Progenitor cell of endocrine pancreas (in vitro differentiated cells): ENCODE results near the gene NCDN. TPM values are rescaled to one million over a fixed set of nuclear protein-coding genes. Genes with fewer than 3 reads are reported as not detected.

Experiments
- DNase-seq: peaks from one replicate; pipeline ENCODE4 v3.0.0; 2021; ENCODE audit warnings: low spot score; ENCODE audit not compliant: unreplicated experiment
- H3K27ac Mint-ChIP-seq: 2 replicates; pipeline ENCODE4 v1.8.0; 2021; ENCODE audit warnings: mild to moderate bottlenecking, moderate library complexity, mixed read lengths
- H3K27me3 Mint-ChIP-seq: 2 replicates; pipeline ENCODE4 v1.8.0; 2021; ENCODE audit warnings: mixed read lengths
- H3K36me3 Mint-ChIP-seq: 2 replicates; pipeline ENCODE4 v1.8.0; 2022; ENCODE audit warnings: mixed read lengths; ENCODE audit not compliant: insufficient read depth
- H3K4me1 Mint-ChIP-seq: 2 replicates; pipeline ENCODE4 v1.8.0; 2021; ENCODE audit warnings: low read depth, mixed read lengths
- H3K4me3 Mint-ChIP-seq: 2 replicates; pipeline ENCODE4 v1.8.0; 2021; ENCODE audit warnings: low read depth, mild to moderate bottlenecking, moderate library complexity, mixed read lengths
- H3K9me3 Mint-ChIP-seq: 2 replicates; pipeline ENCODE4 v1.8.0; 2021; ENCODE audit warnings: low read depth, mixed read lengths
- long read RNA-seq: library from polyadenylated mRNA; unstranded; transcript quantifications from one replicate; pipeline ENCODE4 v2.0.0, GENCODE V29; 2020
- total RNA-seq: library from RNA; stranded (reverse); gene quantifications from 2 replicates; pipeline ENCODE4 v1.2.1, GENCODE V29; 2021
- TF ChIP-seq, protein P1 (sequence below): fragments of 200-600 bp; sonication (generic); IDR thresholded peaks from one replicate; pipeline ENCODE4 v1.5.0; 2021; ENCODE audit warnings: antibody characterized with exemption, mild to moderate bottlenecking; ENCODE audit not compliant: unreplicated experiment

Gene NCDN, protein sequence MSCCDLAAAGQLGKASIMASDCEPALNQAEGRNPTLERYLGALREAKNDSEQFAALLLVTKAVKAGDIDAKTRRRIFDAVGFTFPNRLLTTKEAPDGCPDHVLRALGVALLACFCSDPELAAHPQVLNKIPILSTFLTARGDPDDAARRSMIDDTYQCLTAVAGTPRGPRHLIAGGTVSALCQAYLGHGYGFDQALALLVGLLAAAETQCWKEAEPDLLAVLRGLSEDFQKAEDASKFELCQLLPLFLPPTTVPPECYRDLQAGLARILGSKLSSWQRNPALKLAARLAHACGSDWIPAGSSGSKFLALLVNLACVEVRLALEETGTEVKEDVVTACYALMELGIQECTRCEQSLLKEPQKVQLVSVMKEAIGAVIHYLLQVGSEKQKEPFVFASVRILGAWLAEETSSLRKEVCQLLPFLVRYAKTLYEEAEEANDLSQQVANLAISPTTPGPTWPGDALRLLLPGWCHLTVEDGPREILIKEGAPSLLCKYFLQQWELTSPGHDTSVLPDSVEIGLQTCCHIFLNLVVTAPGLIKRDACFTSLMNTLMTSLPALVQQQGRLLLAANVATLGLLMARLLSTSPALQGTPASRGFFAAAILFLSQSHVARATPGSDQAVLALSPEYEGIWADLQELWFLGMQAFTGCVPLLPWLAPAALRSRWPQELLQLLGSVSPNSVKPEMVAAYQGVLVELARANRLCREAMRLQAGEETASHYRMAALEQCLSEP
- total RNA-seq, result 25.2 and 25.3 TPM in 2 replicates
- long read RNA-seq, partial matches to known transcripts, result 0 of 2 reads
- long read RNA-seq, other reads (novel, unspliced or antisense), result 1 of 2 reads

DNA sequence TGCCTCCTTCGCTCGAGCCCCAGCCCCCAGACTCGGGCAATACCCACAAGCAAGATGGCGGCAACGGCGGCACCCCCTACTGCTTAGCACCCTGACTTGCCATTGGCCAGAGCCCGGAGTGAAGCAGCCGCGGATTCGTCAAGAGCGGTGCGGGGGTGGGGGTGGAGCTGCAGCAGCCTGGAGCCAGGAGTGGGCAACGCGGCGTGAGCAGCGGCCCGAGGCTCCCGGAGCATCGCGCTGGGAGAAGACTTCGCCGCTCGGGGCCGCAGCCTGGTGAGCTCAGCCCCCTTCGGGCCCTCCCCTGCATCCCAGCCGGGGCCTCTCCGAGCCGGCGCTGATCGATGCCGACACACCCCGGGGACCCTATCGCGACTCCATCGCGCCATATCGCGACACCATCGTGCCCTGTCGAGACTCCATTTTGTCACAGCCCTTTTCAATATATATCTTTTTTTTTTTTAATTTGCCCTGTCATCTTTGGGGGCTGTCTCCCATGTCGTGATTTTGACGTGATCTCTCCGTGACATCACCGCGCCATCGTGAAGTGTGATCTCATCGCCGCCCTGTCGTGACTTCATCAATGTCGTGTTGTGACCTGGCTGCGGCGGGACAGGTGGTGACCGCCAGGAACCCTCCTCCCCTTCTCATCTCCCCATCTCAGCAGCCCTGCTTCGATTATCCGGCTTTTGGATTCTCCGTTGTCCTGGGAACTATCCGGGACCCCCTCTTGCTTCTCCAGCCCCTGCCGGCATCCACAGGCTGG, at the start of gene NCDN:
NCDN (plus strand) TSS at position 189 of the 763 bp plus-strand sequence; CDS start at position 581, 392 bp downstream.
- peaks cover 4% of the 10 kb centered on the region for H3K36me3 Mint-ChIP-seq
- H3K9me3 Mint-ChIP-seq, result no peaks in the 10 kb centered on the region
- H3K27ac Mint-ChIP-seq, result peak within 1 kb of the TSS; percentile 98
- no peaks in the 10 kb centered on the region for H3K27me3 Mint-ChIP-seq
- H3K4me3 Mint-ChIP-seq, result peak within 1 kb of the TSS; percentile 92
- DNase-seq, result peak; percentile 93
- TF ChIP-seq, protein P1, sequence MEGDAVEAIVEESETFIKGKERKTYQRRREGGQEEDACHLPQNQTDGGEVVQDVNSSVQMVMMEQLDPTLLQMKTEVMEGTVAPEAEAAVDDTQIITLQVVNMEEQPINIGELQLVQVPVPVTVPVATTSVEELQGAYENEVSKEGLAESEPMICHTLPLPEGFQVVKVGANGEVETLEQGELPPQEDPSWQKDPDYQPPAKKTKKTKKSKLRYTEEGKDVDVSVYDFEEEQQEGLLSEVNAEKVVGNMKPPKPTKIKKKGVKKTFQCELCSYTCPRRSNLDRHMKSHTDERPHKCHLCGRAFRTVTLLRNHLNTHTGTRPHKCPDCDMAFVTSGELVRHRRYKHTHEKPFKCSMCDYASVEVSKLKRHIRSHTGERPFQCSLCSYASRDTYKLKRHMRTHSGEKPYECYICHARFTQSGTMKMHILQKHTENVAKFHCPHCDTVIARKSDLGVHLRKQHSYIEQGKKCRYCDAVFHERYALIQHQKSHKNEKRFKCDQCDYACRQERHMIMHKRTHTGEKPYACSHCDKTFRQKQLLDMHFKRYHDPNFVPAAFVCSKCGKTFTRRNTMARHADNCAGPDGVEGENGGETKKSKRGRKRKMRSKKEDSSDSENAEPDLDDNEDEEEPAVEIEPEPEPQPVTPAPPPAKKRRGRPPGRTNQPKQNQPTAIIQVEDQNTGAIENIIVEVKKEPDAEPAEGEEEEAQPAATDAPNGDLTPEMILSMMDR, result no peak
- H3K4me1 Mint-ChIP-seq, result peaks cover 25% of the 10 kb centered on the region

DNA sequence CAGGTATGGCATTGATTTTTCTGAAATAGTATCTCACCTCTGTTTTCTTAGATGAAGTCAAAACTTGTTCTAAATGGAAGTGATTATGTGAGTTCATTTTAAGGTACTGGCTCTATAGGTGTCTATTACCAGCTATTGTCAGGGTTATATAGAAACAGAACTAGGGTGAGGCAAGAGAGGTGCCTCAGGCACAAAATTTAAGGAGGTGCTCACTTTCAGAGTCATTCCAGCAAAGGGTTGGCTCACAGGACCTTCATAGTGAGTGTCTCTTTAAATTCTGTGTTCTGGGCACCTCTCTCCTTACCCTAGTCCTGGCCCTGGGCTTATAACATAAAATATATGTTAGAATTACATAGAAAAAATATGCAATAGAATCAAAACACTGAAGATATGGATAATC, 49.7 kb upstream of the NCDN start:
- TF ChIP-seq, protein P1, result no peak
- H3K9me3 Mint-ChIP-seq, result peaks cover 6% of the 10 kb centered on the region
- no peak overlapping the region for H3K4me3 Mint-ChIP-seq
- no peak for DNase-seq
- peaks cover 23% of the 10 kb centered on the region for H3K4me1 Mint-ChIP-seq
- H3K36me3 Mint-ChIP-seq, result peaks cover 14% of the 10 kb centered on the region
- no peak overlapping the region for H3K27ac Mint-ChIP-seq
- no peaks in the 10 kb centered on the region for H3K27me3 Mint-ChIP-seq

DNA sequence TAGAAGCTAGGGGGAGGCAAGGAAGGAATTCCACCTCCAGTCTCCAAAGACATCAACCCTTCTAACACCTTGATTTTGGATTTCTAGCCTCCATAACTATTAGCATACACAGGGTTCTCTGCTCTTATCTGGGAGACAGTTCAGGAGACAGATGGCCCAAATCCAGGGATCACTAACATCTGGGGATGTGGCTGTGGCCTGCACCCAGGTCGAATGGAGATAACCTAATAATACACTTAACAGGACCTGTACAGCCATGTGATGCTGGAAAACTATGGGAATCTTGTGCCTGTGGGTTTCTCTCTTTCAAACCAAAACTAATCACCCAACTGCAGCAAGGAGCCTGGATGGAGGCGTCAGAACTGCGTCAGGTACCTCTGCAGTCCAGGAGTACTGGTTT, 48.0 kb upstream of the NCDN start:
- H3K9me3 Mint-ChIP-seq, result peaks cover 10% of the 10 kb centered on the region
- TF ChIP-seq, protein P1, result no peak
- peak overlapping the region; percentile 11 for H3K27ac Mint-ChIP-seq
- H3K4me1 Mint-ChIP-seq, result peaks cover 23% of the 10 kb centered on the region
- H3K27me3 Mint-ChIP-seq, result no peaks in the 10 kb centered on the region
- H3K4me3 Mint-ChIP-seq, result no peak overlapping the region
- H3K36me3 Mint-ChIP-seq, result peaks cover 16% of the 10 kb centered on the region
- no peak for DNase-seq

DNA sequence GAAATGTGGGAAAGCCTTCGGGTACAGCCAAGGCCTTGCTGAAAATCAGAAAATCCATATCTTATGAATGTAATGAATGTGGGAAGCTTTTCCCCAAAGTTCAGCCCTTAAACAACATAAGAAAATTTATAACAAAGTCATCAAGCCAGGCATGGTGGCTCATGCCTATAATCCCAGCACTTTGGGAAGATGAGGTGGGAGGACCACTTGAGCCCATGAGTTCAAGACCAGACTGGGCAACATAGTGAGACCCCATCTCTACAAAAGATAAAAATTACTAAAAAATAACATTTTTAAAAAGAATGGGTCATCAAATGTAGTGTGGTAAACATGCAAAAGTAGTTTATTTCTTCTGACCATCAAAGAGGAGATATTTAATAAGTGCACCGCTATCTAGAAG, 46.3 kb upstream of the NCDN start:
- H3K27ac Mint-ChIP-seq, result no peak overlapping the region
- peaks cover 25% of the 10 kb centered on the region for H3K9me3 Mint-ChIP-seq
- H3K4me1 Mint-ChIP-seq, result peaks cover 23% of the 10 kb centered on the region
- DNase-seq, result no peak
- peaks cover 28% of the 10 kb centered on the region for H3K36me3 Mint-ChIP-seq
- no peak overlapping the region for H3K4me3 Mint-ChIP-seq
- H3K27me3 Mint-ChIP-seq, result no peaks in the 10 kb centered on the region
- TF ChIP-seq, protein P1, result no peak

DNA sequence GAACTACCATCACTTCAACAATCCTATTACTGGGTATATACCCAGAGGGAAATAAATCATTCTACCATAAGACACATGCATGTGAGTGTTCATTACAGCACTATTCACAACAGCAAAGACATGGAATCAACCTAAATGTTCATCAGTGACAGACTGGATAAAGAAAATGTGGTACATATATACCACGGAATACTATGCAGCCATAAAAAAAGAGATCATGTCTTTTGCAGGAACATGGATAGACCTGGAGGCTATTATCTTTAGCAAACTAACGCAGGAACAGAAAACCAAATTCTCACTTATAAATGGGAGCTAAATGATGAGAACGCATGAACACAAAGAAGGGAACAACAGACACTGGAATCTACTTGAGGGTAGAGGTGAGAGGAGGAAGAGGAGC, 39.4 kb upstream of the NCDN start:
- DNase-seq, result no peak
- Mint-ChIP-seq H3K27me3 (no peaks in the 10 kb centered on the region), H3K9me3 (peaks cover 43% of the 10 kb centered on the region), H3K4me3 (no peak overlapping the region), H3K4me1 (peaks cover 7% of the 10 kb centered on the region), H3K27ac (no peak overlapping the region), H3K36me3 (peaks cover 42% of the 10 kb centered on the region)
- TF ChIP-seq, protein P1, result no peak
